Colonic mucosa (tissue), 4 donors: ENCODE data around the gene EID1. TPM values are rescaled to one million over a fixed set of nuclear protein-coding genes. Genes with fewer than 3 reads are reported as not detected.

Experiments used
- DNase-seq: peaks from one replicate; pipeline ENCODE4 v3.0.0-alpha.2; 2020
- H3K27ac ChIP-seq: fragments of 200-600 bp; one replicate; pipeline ENCODE4 v1.8.0; 2021
- H3K27me3 ChIP-seq: fragments of 200-600 bp; one replicate; pipeline ENCODE4 v1.8.0; 2021
- H3K36me3 ChIP-seq: fragments of 200-600 bp; one replicate; pipeline ENCODE4 v1.8.0; 2021
- H3K4me1 ChIP-seq: fragments of 200-600 bp; one replicate; pipeline ENCODE4 v1.8.0; 2021; ENCODE audit warnings: mild to moderate bottlenecking
- H3K4me3 ChIP-seq: fragments of 200-600 bp; one replicate; pipeline ENCODE4 v1.8.0; 2021
- H3K9ac ChIP-seq, 2 donors: one replicate each; pipeline ENCODE4 v1.7.0; 2013; ENCODE audit warnings: control low read depth in 2 of 2, low read depth in 2 of 2, low read length in 2 of 2
- H3K9me3 ChIP-seq: fragments of 200-600 bp; one replicate; pipeline ENCODE4 v1.8.0; 2021
- CTCF ChIP-seq: fragments of 200-600 bp; IDR thresholded peaks from one replicate; pipeline ENCODE4 v1.8.0; 2022; ENCODE audit warnings: antibody characterized with exemption, mild to moderate bottlenecking
- intact Hi-C: fragments of 100-400 bp; cut with DNase I; formaldehyde crosslinking; loops from one replicate; pipeline ENCODE4 v1.14.1; 2022
- total RNA-seq, 2 donors: library from RNA; stranded (reverse); fragmentation: NEBNext Ultra II Directional in 1 of 2; extraction: Animal tissue kit (Norgen Biotek cat#: 25700) in 1 of 2; gene quantifications; one replicate each; pipeline ENCODE4 v1.2.1, GENCODE V29; 2021
- donor health status: healthy.
- donor health status: DM: no; HTN: no; CAD: no.
- donor health status: DM: no; HTN: no; CAD: no.

The EID1 gene
- total RNA-seq, 2 donors from 2014 or later = 54.2 to 66.0 TPM

DNA sequence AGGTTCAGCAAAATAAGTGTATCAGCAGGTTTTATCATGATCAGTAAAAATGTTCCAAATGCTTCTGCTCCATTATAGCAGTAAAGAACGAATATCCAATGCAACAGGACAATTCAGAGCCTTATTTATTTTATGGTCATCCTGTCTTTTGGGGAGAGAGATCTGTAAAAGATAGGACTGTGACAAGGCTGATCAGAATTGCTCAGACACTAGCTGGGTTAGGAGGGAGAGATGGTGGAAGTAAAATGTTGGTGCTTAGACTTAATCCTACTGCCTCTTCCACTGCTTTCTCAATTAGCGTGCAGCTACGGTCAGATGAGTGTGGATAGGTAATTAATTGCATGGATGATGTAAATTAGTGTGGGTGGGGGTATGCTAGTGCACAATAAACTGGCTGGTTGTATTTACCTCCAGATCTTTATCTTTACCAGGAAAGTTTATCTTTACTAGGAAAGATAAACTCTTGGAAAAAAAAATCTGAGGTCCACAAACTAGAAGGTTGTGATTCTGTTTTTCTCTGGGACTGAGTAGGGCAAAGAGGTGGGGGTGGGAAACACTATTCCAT lies 2.2 kb downstream of the EID1 start:
- no peaks in the 10 kb centered on the region for H3K4me1 ChIP-seq
- H3K9ac ChIP-seq = no peak overlapping the region
- intact Hi-C loops = no loop called here
- H3K4me3 ChIP-seq = no peak overlapping the region
- H3K27me3 ChIP-seq = no peaks in the 10 kb centered on the region
- no peaks in the 10 kb centered on the region for H3K9me3 ChIP-seq
- no peak for DNase-seq
- no peak overlapping the region for H3K27ac ChIP-seq
- no peak for TF ChIP-seq CTCF
- H3K36me3 ChIP-seq = no peaks in the 10 kb centered on the region

DNA sequence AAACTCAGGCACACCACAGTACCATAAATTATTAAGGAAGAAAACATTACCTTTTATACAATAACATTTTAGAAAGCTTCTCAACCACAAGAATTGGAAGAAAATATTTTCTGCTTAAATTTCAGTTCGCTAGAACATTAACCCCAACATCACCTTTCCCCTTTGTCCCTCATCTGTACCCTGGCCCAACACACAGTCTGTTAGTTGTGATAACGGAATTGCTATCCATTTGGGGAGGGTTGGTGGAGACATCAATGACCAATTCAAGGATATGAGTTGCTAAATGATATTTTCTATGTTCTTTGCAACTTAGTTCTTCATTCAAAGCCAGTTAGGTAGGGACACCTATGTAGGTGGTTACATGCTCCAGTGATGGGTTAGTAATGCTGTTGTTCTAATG lies 5.8 kb downstream of the EID1 start:
- Histone ChIP-seq H3K9ac (no peak overlapping the region), H3K9me3 (no peaks in the 10 kb centered on the region), H3K4me3 (no peak overlapping the region), H3K27ac (no peak overlapping the region), H3K27me3 (no peaks in the 10 kb centered on the region), H3K4me1 (no peaks in the 10 kb centered on the region), H3K36me3 (no peaks in the 10 kb centered on the region)
- intact Hi-C loops = no loop called here
- TF ChIP-seq CTCF = no peak
- no peak for DNase-seq

DNA sequence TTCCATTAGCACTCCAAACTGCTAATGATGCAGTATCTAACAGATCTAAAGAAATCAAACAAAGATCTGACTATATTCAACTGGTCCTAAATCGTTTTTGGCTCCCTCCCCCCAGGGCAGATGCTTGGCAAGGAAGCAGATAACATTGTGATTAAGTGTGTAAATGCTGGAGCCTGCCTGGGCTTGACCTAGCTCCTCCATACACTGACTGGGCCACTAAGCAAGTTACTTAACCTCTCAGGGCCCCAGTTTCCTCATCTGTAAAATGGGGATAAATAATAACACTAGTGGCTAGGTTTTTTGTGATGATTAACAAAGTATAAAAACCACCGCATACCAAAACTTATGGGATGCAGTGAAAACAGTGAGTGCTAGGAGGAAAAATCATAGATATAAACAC lies 9.2 kb downstream of the EID1 start:
- intact Hi-C loops = no loop called here
- Histone ChIP-seq H3K27me3 (no peaks in the 10 kb centered on the region), H3K4me3 (no peak overlapping the region), H3K4me1 (no peaks in the 10 kb centered on the region), H3K9me3 (no peaks in the 10 kb centered on the region), H3K36me3 (no peaks in the 10 kb centered on the region), H3K9ac (no peak overlapping the region), H3K27ac (no peak overlapping the region)
- TF ChIP-seq CTCF = no peak
- no peak for DNase-seq

GRCh38 chr15:48888191-48888590 lies 10.3 kb downstream of the EID1 start:
- no peak overlapping the region for H3K4me3 ChIP-seq
- no peak overlapping the region for H3K9ac ChIP-seq
- no peak for TF ChIP-seq CTCF
- H3K27ac ChIP-seq = no peak overlapping the region
- H3K27me3 ChIP-seq = no peaks in the 10 kb centered on the region
- no peaks in the 10 kb centered on the region for H3K4me1 ChIP-seq
- no peak for DNase-seq
- intact Hi-C loops = no loop called here
- no peaks in the 10 kb centered on the region for H3K36me3 ChIP-seq
- no peaks in the 10 kb centered on the region for H3K9me3 ChIP-seq

GRCh38 chr15:48888836-48889235 lies 10.9 kb downstream of the EID1 start:
- no peaks in the 10 kb centered on the region for H3K4me1 ChIP-seq
- no peak overlapping the region for H3K4me3 ChIP-seq
- no peak overlapping the region for H3K27ac ChIP-seq
- TF ChIP-seq CTCF = no peak
- intact Hi-C loops = no loop called here
- no peaks in the 10 kb centered on the region for H3K27me3 ChIP-seq
- H3K9ac ChIP-seq = no peak overlapping the region
- no peaks in the 10 kb centered on the region for H3K36me3 ChIP-seq
- no peak for DNase-seq
- H3K9me3 ChIP-seq = no peaks in the 10 kb centered on the region
